ENCODE data around the gene CUL5. TPM values are rescaled to one million over a fixed set of nuclear protein-coding genes. Genes with fewer than 3 reads are reported as not detected.

Gene CUL5
- total and polyA plus RNA-seq, 2 of the 8 experiments (the other 6 are each of a cell fraction or from before 2014, with no cell fraction given): 4.9 to 31.8 TPM

GRCh38 chr11:108037211-108037610, 28.5 kb downstream of the CUL5 start:
- Histone ChIP-seq H2AK5ac (ENCODE audit: low read depth, low read length) (no peak overlapping the region), H3K4me3 (ENCODE audit: extremely low read depth in 1 of 4, insufficient read depth in 2 of 4, low read depth in 3 of 4, low read length in 4 of 4) (no peak overlapping the region), H3K56ac (replicated peaks; ENCODE audit: insufficient read length, low read depth, low read length) (no peak overlapping the region), H3K27me3 (replicated peaks in 1 of 4; ENCODE audit: control insufficient read depth in 3 of 4, extremely low read depth in 1 of 4, insufficient read depth in 3 of 4, low read length in 3 of 4) (no peaks in the 10 kb centered on the region), H4K5ac (ENCODE audit: insufficient read length, low read depth, low read length) (no peak overlapping the region), H3K14ac (ENCODE audit: insufficient read length) (no peak overlapping the region), H3K4ac (replicated peaks; ENCODE audit: insufficient read length, low read depth, low read length) (no peak overlapping the region), H4K20me1 (replicated peaks in 1 of 2; ENCODE audit: control insufficient read depth in 1 of 2, insufficient read depth in 2 of 2, low read length in 2 of 2) (no peaks in the 10 kb centered on the region), H2AFZ (ENCODE audit: low read length) (no peak overlapping the region), H2BK5ac (ENCODE audit: low read depth, low read length) (no peak overlapping the region), H3K4me1 (replicated peaks in 1 of 4; ENCODE audit: control insufficient read depth in 3 of 4, insufficient read depth in 4 of 4, low read length in 3 of 4) (peaks cover 0 to 4% (median 1%) of the 10 kb centered on the region in 4 experiments; a peak in 2 of 7 replicates), H3K4me2 (ENCODE audit: insufficient read depth in 1 of 2, low read depth in 2 of 2, low read length in 2 of 2) (no peak overlapping the region), H3K79me2 (ENCODE audit: control insufficient read depth in 1 of 2, insufficient read depth in 2 of 2, low read length in 2 of 2) (peaks cover 0 to 11% of the 10 kb centered on the region in 2 experiments; a peak in 3 of 4 replicates), H2BK12ac (ENCODE audit: low read depth, low read length) (no peak overlapping the region), H3K27ac (ENCODE audit: low read depth, low read length) (no peak overlapping the region), H3K23ac (ENCODE audit: insufficient read length) (no peak overlapping the region), H2BK120ac (replicated peaks; ENCODE audit: low read depth, low read length) (no peak overlapping the region), H4K8ac (ENCODE audit: extremely low read depth, insufficient read depth, low read length) (no peak overlapping the region), H2BK15ac (ENCODE audit: low read length) (no peak overlapping the region), H2BK20ac (ENCODE audit: low read length) (no peak overlapping the region), H4K91ac (replicated peaks; ENCODE audit: insufficient read length, low read length) (no peak overlapping the region), H3K9ac (replicated peaks in 1 of 4; ENCODE audit: extremely low read depth in 1 of 4, low read depth in 3 of 4, low read length in 3 of 4) (no peak overlapping the region), H3K36me3 (ENCODE audit: control insufficient read depth in 2 of 4, insufficient read depth in 4 of 4, low read length in 3 of 4) (peaks cover 0 to 21% (median 6%) of the 10 kb centered on the region in 4 experiments; a peak in 5 of 8 replicates), H3K18ac (ENCODE audit: extremely low read depth, low read length) (no peak overlapping the region), H3K79me1 (ENCODE audit: low read depth, low read length) (no peaks in the 10 kb centered on the region; the same call in 1 of the 2 replicates), H3K23me2 (ENCODE audit: low read depth, low read length) (no peaks in the 10 kb centered on the region), H3K9me3 (ENCODE audit: insufficient read depth in 2 of 2, low read depth in 1 of 2, low read length in 1 of 2) (no peaks in the 10 kb centered on the region)
- ChIA-PET CTCF (ENCODE audit: partially characterized antibody) (interaction anchor here (0.6 to 1.8 kb wide), 12 partner anchors 8 to 81 kb away, joined by 3 to 7 read pairs (median 4); partner anchors contain the start of gene CUL5), POLR2A (ENCODE audit: partially characterized antibody) (interaction anchor here (1.7 kb wide), 1 partner anchor 28 kb away, joined by 5 read pairs; the partner anchor contains the start of gene CUL5)
- FAIRE-seq (no peak), DNase-seq (ENCODE audit: low read depth in 1 of 2, low spot score in 2 of 2) (no peak)
- no peak for TF ChIP-seq BACH1 (IDR thresholded peaks at IDR 0.05; ENCODE audit: low read length)
- TF ChIP-seq RXRA (IDR thresholded peaks at IDR 0.05; ENCODE audit: insufficient read depth, low read depth, low read length): no peak
- TF ChIP-seq SP1 (IDR thresholded peaks at IDR 0.05; ENCODE audit: low read depth, low read length): no peak
- no peak for TF ChIP-seq POLR2AphosphoS5 (IDR thresholded peaks at IDR 0.05; ENCODE audit: low read depth, low read length)
- TF ChIP-seq HDAC2 (IDR thresholded peaks at IDR 0.05; ENCODE audit: borderline replicate concordance in 1 of 2, low read depth in 2 of 2, low read length in 2 of 2): no peak
- no peak for TF ChIP-seq PHF8 (conservative IDR thresholded peaks at IDR 0.05; ENCODE audit: low read depth, low read length)
- TF ChIP-seq GTF2F1 (IDR thresholded peaks at IDR 0.05; ENCODE audit: borderline replicate concordance, low read depth, low read length): no peak
- TF ChIP-seq USF2 (IDR thresholded peaks at IDR 0.05; ENCODE audit: low read length): no peak
- TF ChIP-seq POLR2A (IDR thresholded peaks at IDR 0.05; ENCODE audit: control extremely low read depth in 1 of 2, low read depth in 2 of 2, low read length in 2 of 2): no peak
- WGBS, 2 experiments (ENCODE audit: extremely low coverage in 1 of 2, insufficient coverage in 1 of 2, insufficient read length in 1 of 2, insufficient replicate concordance in 2 of 2, low coverage in 1 of 2, low lambda C conversion rate in 2 of 2, missing lambda C conversion rate in 1 of 2): 80% methylated on average over 2 of the region's 2 CpGs; no CpG with 5 or more reads in 1 of the 2 experiments
